GM21786 (cell line): ENCODE measurements around the gene TCF4.
A peak's percentile ranks its signal among the peaks of the same experiment; 100 is the strongest.

Experiments
- ATAC-seq: cut with Tn5 transposase; IDR thresholded peaks from one replicate; pipeline ENCODE4 v1.9.1; 2021; ENCODE audit not compliant: unreplicated experiment

Gene TCF4

DNA sequence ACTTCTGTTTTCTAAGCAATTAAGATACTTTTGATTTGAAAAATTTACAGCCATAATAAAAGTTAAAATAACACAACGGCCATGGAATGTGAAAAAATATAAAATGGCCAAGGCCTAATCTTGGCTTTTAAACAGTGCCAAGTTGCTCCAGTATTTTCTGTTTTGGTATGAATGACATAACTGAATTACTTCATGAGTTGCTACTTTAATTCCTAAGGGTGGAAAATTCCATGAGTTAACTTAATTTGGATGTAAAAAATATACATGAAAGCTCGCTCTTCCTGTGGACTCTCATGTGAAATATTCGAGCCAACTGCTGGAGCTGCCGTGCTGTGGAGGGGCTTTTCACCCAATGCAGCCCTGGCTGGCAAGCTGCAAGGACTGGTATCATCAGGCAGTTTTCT lies 342.8 kb downstream of the TCF4 start:
- no peak for ATAC-seq

DNA sequence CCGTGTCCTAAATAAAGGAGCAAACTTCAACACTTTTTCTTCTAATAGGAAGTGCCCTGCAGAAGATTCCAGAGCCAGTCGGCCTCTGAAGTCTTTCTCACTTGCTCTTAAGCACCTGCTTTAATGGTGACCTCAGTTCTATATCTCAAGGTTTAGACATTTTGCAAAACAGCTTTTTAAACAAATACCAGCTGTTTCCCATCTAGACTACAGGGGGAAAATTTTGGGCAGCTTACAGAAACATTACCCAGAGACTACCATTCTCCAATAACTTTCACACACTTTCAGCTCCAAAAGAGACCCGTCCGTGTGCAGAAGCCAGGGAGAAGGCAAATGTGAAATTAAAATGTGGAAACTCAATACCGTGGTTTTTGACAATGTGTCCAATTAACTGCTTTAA lies 343.4 kb downstream of the TCF4 start:
- ATAC-seq = no peak

DNA sequence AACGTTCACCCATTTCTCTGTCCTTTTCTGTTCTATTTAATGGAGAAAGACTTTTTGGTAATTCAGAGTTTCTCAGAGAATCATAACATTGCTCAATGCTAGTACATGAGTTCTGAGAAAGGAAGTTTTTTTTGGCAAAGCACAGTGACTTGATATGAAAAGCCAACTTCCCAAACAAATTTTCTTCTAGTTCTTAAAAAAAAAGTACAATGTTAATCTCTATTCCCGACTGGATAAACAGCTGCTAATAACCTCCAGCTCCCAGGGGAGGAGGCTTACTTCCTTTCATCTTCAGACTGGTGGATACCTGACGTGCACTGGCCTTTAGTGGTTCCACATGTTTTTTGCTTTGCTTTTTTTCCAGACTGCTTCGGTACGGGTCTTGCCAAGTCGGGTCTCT lies 344.1 kb downstream of the TCF4 start:
- no peak for ATAC-seq

DNA sequence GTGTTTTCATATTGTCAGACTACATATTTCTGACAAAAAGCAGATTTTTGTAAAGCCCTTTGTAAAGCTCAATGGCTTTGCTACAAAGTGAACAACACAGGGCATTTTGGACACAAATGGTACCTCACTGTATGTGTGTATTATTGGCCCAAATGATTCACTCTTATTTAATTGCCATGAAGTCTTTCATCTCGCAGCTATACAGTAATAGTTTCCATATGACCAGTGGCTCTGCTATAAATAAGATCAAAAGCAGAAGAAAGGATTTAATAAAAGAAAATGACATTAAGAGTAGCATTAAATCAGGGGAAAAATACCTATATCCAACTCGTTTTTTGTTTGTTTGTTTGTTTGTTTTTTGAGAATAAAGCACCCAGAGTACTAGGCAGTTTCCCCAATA lies 344.7 kb downstream of the TCF4 start:
- no peak for ATAC-seq

DNA sequence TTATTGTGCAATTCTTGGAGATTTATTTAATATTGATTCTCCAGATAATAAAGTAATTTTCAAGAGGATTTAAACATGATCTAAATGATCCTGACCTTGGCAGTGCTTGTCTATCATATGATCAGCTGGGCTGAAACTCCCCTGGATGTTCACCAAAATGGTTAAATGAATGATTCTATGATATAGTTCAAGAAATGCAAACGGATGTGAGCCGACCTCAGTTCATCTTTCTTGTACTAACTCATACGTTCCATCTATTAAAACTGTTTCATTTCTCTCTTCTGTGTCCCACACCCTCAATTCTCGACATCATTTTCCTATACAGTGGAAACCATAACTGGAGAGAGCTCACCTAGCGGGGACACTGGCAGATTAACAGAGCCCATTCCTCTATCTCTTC lies 347.0 kb downstream of the TCF4 start:
- peak; percentile 48 for ATAC-seq

DNA sequence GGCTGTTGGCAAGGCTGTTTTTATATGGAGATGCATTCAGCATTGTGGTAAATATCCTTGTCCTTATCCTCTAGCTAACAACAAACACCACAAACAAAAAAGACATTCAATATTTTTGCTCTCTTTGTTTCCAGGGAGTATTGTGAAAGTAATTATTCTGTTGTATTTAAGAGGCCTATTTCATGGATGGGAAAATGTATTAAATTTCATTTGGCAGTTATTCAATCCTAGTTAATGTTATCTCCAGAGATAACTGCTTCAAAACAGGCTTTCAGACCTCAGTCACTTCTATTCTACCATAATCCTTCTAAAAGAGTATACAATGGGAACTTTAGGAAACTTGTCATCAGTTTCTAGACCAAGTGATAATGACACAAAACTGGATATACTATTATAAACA lies 348.3 kb downstream of the TCF4 start:
- ATAC-seq = no peak

DNA sequence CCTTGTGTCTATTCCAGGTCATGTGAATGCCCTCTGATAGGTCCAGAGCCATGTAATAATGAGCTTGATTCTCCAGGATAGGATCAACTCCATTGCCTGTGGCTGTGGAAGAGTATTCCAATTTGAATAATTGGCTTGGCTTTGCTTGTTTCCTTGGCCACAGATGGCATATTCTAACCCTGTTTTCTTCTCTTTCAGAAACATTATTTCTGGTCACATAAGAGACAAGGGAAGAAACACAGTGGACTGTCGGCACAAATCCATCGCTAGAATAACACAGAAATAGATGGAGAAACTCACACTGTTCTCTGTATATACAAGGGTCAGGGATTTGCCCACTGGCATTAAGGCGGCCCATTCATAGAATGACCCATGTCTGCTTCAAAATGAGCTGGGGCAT lies 350.3 kb downstream of the TCF4 start:
- ATAC-seq = no peak

DNA sequence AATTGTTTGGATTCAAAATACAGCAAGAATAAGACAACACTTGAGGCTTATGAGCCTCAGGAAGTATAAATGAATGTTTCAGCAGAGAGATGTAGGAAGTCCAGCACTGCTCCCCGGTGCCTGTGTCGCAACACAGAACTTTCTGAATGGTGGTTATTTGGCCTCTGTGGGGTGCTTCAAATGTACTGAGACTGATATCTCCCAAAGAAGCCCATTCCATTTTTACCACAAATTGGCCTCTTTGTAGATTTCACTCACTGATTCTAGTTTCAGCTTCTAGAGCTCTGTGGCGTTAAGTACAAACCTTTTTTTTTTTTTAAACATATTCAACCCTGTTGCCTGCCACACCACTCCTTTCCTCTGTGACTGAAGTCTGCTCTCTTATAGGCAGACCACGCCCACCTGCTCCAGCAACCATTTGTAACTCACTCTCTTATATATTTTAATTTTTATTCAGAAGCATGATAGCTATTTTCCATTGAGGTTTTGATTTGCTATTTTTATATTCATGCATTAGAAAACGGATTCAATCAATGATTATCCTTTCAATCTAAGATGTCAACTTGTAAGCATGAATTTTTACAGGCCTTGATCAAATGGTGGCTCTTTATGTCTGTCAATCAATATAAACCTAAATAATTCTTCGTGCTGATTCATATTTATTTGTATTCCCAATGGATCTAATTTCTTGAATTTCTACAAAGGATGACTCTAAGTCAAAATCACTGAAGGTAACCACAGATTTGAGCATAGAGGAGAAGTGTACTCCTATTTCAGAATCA lies 351.7 kb downstream of the TCF4 start:
- ATAC-seq = peak; percentile 58

DNA sequence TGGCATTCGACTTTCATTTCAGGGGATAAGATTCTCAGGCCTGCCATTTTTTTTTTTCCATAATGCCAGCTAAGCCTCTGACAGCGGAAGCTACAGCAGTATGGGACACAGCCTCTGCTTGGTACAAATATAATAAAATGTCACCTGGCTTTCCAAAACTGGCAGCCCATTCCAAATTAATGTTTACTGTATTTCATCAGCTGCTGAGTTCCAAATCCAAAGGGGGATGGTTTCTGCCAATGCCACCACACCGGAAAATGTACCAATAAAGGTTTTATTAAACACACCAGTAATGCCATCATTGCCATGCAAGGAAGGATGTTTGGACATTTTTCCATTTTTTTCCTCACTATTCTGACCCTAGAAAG lies 352.9 kb downstream of the TCF4 start:
- no peak for ATAC-seq

DNA sequence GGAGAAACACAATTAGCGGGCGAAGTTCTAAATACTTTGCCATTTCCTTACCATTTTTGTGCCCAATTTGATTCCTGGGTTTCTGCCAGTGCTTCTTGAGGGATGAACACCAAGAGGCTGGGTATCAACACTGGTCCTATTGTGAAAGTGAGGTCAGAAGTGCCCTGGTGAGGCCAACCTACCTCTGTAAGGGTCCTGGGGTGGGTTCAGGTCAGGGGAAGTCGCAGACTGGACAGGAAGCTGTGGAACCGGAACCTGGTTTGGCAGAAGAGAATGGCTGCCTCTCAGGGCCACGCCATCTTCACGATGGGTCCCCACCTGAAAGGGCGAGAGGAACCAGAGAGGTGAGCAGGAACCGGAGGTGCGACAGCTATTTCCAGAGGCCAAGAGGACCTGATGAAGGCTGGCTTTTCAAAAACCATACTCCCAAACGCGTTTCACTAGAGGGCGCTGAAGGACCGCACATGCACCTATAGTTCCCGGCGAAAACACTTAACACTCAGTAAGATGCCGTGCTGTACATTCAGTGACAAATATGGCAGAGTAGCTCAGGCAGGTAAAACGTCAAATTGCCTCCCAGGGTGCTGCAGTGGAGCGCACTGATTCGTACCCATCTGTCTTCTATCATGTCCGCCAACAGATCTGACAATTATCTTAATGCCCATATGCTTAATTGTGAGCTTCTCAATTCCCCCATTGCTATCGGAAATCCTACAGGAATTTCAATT lies 353.5 kb downstream of the TCF4 start:
- peak; percentile 78 for ATAC-seq

DNA sequence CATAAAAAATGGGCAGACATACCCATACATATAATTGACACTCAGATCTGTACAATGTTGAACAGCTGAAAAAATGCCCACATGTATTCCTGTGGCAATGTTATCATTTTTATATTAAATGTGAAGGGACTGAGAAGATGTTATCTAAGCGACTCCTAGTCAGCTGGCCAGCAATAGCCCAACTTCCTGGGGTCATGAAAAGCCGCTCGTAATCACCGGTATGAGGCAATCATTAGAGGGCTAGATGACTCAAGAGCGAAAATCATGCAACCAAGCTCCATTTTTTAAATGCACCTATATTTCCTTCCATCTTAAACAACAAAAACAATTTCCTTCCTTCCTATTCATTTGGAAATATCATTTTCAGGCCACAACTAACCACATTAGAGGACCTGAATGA lies 354.1 kb downstream of the TCF4 start:
- no peak for ATAC-seq

DNA sequence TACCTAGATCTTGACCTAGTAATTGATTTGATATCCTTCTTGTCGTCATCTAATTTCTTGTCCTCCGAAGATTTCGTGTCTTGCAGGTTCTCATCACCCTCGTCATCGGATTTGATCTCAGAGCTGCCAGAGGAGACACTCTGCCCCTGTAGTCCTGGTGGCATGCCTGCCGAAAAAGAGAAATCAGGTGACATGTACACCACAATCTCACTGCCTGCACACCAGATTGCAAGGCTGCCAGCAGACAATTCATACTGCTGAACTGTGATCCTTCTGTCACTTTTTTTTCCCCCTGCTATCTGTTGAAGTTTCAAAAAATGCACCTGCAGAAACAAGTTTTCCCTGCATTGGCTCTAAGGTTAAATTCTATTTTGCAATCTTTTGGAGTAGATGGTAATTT lies 355.5 kb downstream of the TCF4 start:
- ATAC-seq = no peak

DNA sequence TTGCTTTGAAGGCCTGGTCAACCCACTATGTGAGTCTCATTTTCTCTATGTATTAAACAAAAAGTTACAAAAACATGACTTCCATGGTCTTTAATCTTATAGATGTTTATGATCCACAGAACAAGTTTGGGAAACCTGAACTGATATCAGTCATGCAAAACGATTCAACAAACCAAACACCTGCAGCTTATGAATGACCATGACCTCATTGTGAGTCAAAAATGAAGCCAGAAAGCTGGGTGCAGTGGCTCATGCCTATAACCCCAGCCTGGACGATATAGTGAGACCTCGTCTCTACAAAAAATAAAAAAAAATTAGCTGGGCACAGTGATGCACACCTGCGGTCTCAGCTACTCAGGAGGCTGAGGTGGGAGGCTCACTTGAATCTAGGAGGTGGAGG lies 358.3 kb downstream of the TCF4 start:
- no peak for ATAC-seq

DNA sequence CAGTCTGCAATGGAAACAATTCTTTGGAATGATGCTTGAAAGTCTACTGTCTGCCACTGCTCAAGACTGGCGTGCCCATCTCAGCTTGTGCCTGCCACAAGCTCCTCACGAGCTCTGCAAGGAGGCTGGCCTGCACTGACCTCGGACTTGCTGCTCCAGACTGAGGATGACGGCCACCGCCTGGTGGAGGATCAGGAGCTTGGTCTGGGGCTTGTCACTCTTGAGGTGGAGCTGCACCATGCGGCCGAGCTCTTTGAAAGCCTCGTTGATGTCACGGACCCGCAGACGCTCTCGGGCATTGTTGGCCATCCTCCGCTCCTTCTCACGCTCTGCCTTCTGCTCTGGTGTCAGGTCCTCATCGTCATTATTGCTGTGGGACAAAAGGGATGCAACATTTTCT lies 359.3 kb downstream of the TCF4 start:
- ATAC-seq = no peak

DNA sequence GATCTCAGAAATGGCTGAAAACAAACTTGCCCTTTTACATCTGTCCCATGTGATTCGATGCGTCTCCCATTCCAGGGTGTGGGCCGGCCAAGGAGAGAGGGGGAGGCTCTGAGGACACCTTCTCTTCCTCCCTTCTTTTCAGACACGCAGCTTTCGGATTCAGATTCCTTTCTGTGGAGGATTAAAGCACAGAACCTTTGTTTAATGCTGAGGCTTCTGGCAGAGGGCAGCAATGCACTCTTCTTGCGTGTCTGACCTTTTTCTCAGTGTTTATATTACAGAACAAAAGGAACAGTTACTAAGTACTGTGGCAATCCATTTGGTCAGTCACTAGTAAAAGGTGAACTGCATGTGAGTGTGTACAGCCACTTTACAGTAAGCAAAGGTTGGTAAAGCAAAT lies 359.8 kb downstream of the TCF4 start:
- no peak for ATAC-seq

DNA sequence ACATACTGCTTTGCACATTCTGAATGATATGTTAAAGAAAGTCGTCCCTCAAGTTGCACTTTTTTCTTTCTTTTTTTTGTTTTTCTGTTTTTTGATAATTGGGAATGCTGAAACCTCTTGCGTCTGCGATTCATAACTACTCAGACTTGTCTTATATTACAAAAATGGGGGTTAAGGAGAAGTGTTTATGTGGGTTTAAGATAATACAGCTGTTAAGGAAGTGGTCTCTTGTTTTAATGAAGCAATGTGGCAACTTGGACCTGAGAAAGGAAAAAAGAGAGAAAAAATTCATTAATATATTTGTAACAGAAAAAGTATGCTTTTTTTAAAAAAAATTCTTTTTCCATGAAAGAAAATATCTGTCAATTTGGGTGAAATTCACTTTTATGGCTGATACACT lies 360.2 kb downstream of the TCF4 start:
- ATAC-seq = no peak

DNA sequence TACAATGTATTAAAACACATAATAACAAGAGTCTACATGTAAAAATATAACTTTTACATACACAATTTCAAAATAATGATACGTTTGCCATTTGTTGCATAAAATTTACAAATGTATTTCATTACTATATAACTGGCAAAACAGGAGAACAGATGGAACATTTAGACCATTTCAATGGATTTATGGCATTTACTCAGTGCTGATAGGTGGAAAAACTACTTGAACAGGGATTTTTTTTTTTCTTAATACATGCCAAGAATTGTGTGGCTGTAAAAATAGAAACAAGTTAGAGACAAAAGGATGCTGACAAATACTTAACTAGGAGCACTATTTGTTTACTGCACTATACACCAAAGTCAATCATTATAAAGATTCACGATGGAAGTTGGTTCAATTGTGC lies 361.9 kb downstream of the TCF4 start:
- no peak for ATAC-seq

DNA sequence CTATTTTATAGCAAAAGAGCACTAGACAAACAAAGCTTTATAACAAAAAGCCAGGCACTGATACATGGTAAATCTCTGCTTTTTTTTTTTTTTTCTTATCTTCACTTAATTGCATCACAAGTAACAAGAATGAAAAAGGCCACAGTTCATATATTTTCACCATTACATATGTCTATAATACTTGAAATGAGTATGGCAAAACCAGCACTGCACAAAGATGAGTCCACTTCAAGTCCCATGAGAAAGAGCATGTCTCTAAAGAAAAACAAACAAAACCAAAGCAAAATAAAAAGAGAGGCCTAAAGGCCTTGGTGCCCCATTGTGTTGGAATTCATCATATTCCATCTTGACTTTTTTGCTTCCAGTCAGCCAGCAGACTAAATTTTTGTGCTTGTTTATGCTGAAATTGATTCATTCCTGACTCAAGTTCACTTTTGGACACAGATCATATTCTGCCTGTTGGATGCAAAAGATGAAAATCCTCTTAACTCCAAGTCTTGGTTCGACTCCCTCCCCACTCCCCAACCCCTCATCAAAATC lies 363.8 kb downstream of the TCF4 start:
- no peak for ATAC-seq

DNA sequence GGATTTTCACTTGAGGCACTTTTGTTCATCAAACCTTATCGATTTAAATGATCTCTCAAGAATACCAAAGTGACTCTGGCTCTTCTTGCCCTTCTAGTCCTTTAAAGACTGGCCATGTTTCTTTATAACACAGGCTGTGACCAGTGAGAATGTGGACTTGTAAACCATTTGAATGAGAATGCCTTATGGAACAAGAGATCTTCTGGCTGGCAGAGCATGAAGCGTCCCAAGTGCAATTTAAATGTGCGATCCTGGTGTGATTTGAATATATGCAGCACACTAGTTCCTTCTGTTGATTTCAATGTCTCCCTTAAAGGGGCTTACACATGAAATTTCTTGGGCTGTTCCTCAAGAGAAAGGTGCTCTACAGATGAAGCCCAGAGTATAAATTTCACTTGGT lies 366.4 kb downstream of the TCF4 start:
- ATAC-seq = no peak

DNA sequence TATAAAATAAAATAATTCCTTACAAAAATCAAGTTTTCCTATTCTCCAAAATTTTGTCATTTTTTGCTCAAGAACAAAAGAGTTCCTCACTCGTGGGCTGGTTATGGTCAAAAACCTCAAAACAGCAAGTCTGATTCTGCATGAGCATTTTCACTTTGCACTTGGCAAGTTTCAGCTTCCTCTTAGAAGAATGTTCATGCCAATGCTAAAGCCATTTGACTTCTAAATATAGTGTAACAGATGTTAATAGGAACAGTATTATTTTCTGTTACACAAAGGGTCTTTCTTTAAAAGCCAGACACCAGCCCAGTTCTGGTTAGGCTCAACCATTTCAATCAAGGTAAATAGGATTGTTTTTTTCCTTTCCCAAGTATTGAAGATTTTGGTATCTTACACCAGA lies 367.5 kb downstream of the TCF4 start:
- peak; percentile 94 for ATAC-seq

DNA sequence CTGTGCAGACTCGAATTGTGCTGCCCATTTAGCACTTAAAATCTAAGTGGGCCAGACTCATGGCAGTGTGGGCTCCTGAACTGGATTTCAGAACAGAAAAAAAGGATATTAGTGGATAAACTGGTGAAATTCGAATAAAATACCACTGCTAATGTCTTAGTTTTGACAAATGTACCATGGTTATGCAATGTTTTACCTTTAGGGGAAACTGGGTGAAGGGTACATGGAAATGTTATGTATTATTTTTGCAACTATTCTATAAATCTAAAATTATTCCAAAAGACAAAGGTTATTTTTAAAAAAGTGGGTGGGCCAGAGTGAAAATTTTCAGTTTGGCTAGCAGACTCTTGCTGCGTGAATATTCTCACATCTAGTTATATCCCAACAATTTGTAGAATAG lies 368.2 kb downstream of the TCF4 start:
- ATAC-seq = no peak

DNA sequence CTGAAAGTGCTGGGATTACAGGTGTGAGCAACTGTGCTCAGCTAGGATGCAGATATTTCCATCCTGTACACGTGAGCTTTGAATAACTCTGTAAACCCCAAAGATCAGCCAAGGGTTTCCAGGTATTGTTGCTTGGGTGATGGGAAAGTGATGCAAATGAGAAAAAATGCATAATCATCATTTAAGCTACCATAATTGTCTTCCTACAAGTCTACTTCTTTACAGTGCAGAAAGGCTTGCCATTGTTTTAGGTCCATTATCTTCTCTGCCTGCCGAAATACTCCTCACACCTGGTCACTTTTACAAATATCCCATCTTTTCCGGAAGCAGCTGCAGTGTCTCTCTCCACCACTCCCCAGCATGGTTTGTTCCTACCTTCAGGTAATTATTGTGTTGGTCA lies 368.9 kb downstream of the TCF4 start:
- no peak for ATAC-seq

DNA sequence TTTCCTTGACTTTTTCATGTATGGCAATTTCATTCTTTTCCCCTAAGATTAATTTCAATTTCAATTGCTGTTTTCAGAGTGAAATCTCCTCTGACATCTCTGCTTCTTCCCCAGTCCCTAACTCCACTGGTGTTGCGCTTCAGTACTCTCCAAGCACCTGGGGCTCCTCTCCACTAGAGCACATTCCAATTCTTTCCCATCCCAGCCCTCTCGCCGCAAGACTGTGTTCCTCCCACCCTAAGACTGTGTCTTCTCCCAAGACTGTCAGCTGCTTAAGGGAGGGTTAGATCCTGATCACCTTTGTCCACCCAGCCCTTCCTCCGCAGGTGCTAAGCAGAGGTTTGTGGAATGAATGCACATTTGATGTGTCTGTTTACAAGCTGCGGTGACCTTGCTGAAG lies 373.0 kb downstream of the TCF4 start:
- no peak for ATAC-seq
